Peyer's patch (tissue), 4 donors: Measurements from ENCODE around the gene SUN3. TPM values are rescaled to one million over a fixed set of nuclear protein-coding genes. Genes with fewer than 3 reads are reported as not detected.

Experiments used
- DNase-seq, 3 donors: peaks; one replicate each; pipeline ENCODE4 v3.0.0-alpha.2; 2017 to 2019
- H3K27ac ChIP-seq, 4 donors: fragments of 200-600 bp; sonication (generic); one replicate each; pipeline ENCODE4 v1.5.1; 2016 to 2019
- H3K27me3 ChIP-seq, 2 donors: fragments of 200-600 bp; sonication (generic); one replicate each; pipeline ENCODE4 v1.5.1; 2019
- H3K36me3 ChIP-seq, 3 donors: fragments of 200-600 bp; sonication (generic); one replicate each; pipeline ENCODE4 v1.5.1; 2016 to 2019
- H3K4me1 ChIP-seq, 4 donors: fragments of 200-600 bp; sonication (generic); one replicate each; pipeline ENCODE4 v1.5.1; 2016 to 2019
- H3K4me3 ChIP-seq, 4 donors: fragments of 200-600 bp; sonication (generic); 1 replicate in 3 of 4; 2 replicates in 1 of 4; pipeline ENCODE4 v1.5.1; 2016 to 2019; ENCODE audit warnings: mild to moderate bottlenecking in 1 of 4
- H3K9me3 ChIP-seq, 4 donors: fragments of 200-600 bp; sonication (generic); one replicate each; pipeline ENCODE4 v1.5.1; 2016 to 2019; ENCODE audit warnings: mild to moderate bottlenecking in 1 of 4
- CTCF ChIP-seq, 6 experiments: fragments of 450-650 bp in 4 of 6; fragments of 200-600 bp in 2 of 6; sonication (generic) in 1 of 6; IDR thresholded peaks; one replicate each; pipeline ENCODE4 v1.5.1; 2017 to 2019; ENCODE audit warnings: antibody characterized with exemption in 6 of 6, mild to moderate bottlenecking in 3 of 6, moderate library complexity in 1 of 6
- POLR2A ChIP-seq, 2 donors: fragments of 450-650 bp; IDR thresholded peaks; one replicate each; pipeline ENCODE4 v1.5.1; 2017; ENCODE audit warnings: antibody characterized with exemption in 2 of 2, mild to moderate bottlenecking in 2 of 2, moderate library complexity in 2 of 2
- total RNA-seq, 4 donors: library from RNA; depleted of rRNA; stranded (reverse); fragments of >200 nt; gene quantifications; one replicate each; pipeline ENCODE4 v1.1.0, GENCODE V29; 2016

The SUN3 gene
- total RNA-seq, 4 donors from 2014 or later = not detected

- no peak for DNase-seq
- peaks cover 0 to 7% (median 6%) of the 10 kb centered on the region in 4 donors for H3K4me1 ChIP-seq
These were observed 2.2 kb upstream of the SUN3 start for GRCh38 chr7:48031111-48031510.

GRCh38 chr7:48025624-48026023, 3.3 kb downstream of the SUN3 start:
- Histone ChIP-seq H3K9me3 (no peaks in the 10 kb centered on the region), H3K27me3 (no peaks in the 10 kb centered on the region), H3K36me3 (no peaks in the 10 kb centered on the region), H3K4me3 (no peak overlapping the region), H3K27ac (no peak overlapping the region), H3K4me1 (no peaks in the 10 kb centered on the region)
- no peak for DNase-seq
- TF ChIP-seq CTCF (IDR thresholded peaks at IDR 0.05) = no peak
- TF ChIP-seq POLR2A (IDR thresholded peaks at IDR 0.05) = no peak

More at GRCh38 chr7:48031111-48031510, 2.2 kb upstream of the SUN3 start:
- no peaks in the 10 kb centered on the region for H3K36me3 ChIP-seq
- H3K4me3 ChIP-seq = no peak overlapping the region
- no peak for TF ChIP-seq CTCF (IDR thresholded peaks at IDR 0.05)
- TF ChIP-seq POLR2A (IDR thresholded peaks at IDR 0.05) = no peak
- no peak overlapping the region for H3K27ac ChIP-seq
- H3K27me3 ChIP-seq = no peaks in the 10 kb centered on the region
- no peaks in the 10 kb centered on the region for H3K9me3 ChIP-seq

- no peaks in the 10 kb centered on the region for H3K27me3 ChIP-seq
- no peak for DNase-seq
- TF ChIP-seq POLR2A (IDR thresholded peaks at IDR 0.05) (no peak), CTCF (IDR thresholded peaks at IDR 0.05) (no peak)
- no peak overlapping the region for H3K27ac ChIP-seq
- no peak overlapping the region for H3K4me3 ChIP-seq
- H3K4me1 ChIP-seq = no peaks in the 10 kb centered on the region
- H3K36me3 ChIP-seq = no peaks in the 10 kb centered on the region
- H3K9me3 ChIP-seq = no peaks in the 10 kb centered on the region
These were observed 11.2 kb downstream of the SUN3 start for GRCh38 chr7:48017674-48018073.

GRCh38 chr7:48016641-48017040, 12.3 kb downstream of the SUN3 start:
- Histone ChIP-seq H3K27me3 (no peaks in the 10 kb centered on the region), H3K4me1 (no peaks in the 10 kb centered on the region), H3K36me3 (no peaks in the 10 kb centered on the region), H3K4me3 (no peak overlapping the region), H3K9me3 (no peaks in the 10 kb centered on the region), H3K27ac (no peak overlapping the region)
- DNase-seq = no peak
- TF ChIP-seq POLR2A (IDR thresholded peaks at IDR 0.05) = no peak
- TF ChIP-seq CTCF (IDR thresholded peaks at IDR 0.05) = no peak

- TF ChIP-seq CTCF (IDR thresholded peaks at IDR 0.05) (no peak), POLR2A (IDR thresholded peaks at IDR 0.05) (no peak)
- Histone ChIP-seq H3K36me3 (no peaks in the 10 kb centered on the region), H3K9me3 (no peaks in the 10 kb centered on the region), H3K4me1 (no peaks in the 10 kb centered on the region), H3K27ac (no peak overlapping the region), H3K4me3 (no peak overlapping the region), H3K27me3 (no peaks in the 10 kb centered on the region)
- no peak for DNase-seq
These were observed 17.0 kb downstream of the SUN3 start for GRCh38 chr7:48011951-48012350.

- DNase-seq = no peak
- no peaks in the 10 kb centered on the region for H3K4me1 ChIP-seq
- no peaks in the 10 kb centered on the region for H3K27me3 ChIP-seq
- no peaks in the 10 kb centered on the region for H3K9me3 ChIP-seq
- TF ChIP-seq POLR2A (IDR thresholded peaks at IDR 0.05) (no peak), CTCF (IDR thresholded peaks at IDR 0.05) (no peak)
- no peak overlapping the region for H3K27ac ChIP-seq
- H3K36me3 ChIP-seq = no peaks in the 10 kb centered on the region
- no peak overlapping the region for H3K4me3 ChIP-seq
These were observed 17.6 kb downstream of the SUN3 start for GRCh38 chr7:48011323-48011722.
